SK-N-SH (cell line): ENCODE results near the gene APOL6.

Source experiments
- CTCF ChIP-seq: fragments of 200-600 bp; sonication (generic); IDR thresholded peaks from 2 replicates; pipeline ENCODE4 v1.6.1; 2017; ENCODE audit warnings: antibody characterized with exemption, mild to moderate bottlenecking, moderate library complexity
- POLR2AphosphoS5 ChIP-seq: IDR thresholded peaks from 2 replicates; pipeline ENCODE4 v1.6.1; 2012; ENCODE audit warnings: low read depth, low read length
- RAD21 ChIP-seq: IDR thresholded peaks from 2 replicates; pipeline ENCODE4 v1.6.1; 2012; ENCODE audit warnings: mild to moderate bottlenecking, low read length
- USF2 ChIP-seq: fragments of 150-350 bp; IDR thresholded peaks from 2 replicates; pipeline ENCODE4 v1.6.1; 2017; ENCODE audit warnings: antibody characterized with exemption, low read length, low read depth, borderline replicate concordance

- TF ChIP-seq CTCF (no peak), POLR2AphosphoS5 (no peak), USF2 (no peak), RAD21 (no peak)
Observed at GRCh38 chr22:35630891-35631290, 17.4 kb upstream of the APOL6 start.
